Sciatic nerve (tissue), 2 donors: Measurements from ENCODE around the gene GPATCH2L. TPM values are rescaled to one million over a fixed set of nuclear protein-coding genes. Genes with fewer than 3 reads are reported as not detected.

Source experiments
- ATAC-seq: fragments of 200-7000 bp; cut with Tn5 transposase; one replicate; pipeline ENCODE4 v1.9.1; 2020; ENCODE audit warnings: mild to moderate bottlenecking, moderate library complexity
- DNase-seq: peaks from one replicate; pipeline ENCODE4 v3.0.0-alpha.2; 2020; ENCODE audit warnings: low spot score
- intact Hi-C: fragments of 100-400 bp; cut with DNase I; formaldehyde crosslinking; loops from one replicate; pipeline ENCODE4 v1.14.2; 2022
- total RNA-seq: library from RNA; stranded (reverse); fragmentation: NEBNext Ultra II Directional; extraction: Animal tissue kit (Norgen Biotek cat#: 25700); gene quantifications from one replicate; pipeline ENCODE4 v1.2.1, GENCODE V29; 2021
- donor health status: DM: no; HTN: no; CAD: no.
- donor health status: DM: no; HTN: no; CAD: no.

The GPATCH2L gene
- total RNA-seq, 1 donor from 2014 or later = 59.8 TPM

DNA sequence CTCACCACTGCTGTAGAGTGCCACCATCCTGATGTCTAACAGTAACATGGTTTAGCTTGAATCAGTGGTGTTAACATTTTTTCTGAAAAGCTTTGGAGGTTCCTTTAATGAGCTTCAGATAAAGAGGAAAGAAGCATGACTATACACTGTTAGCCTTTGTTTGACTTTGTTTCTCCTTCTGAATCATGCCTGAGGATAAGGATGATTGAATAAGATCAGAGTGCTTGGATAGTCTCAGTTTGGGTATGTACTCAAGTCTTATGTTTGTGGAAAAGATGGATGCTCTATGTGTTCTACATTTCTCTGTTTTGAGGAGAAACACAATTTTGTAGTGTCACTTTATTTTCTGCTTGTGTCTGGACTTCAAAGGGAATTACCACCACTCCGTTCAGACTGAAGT, 42.0 kb downstream of the GPATCH2L start:
- ATAC-seq (no peak), DNase-seq (no peak)
- intact Hi-C loops = no loop called here

DNA sequence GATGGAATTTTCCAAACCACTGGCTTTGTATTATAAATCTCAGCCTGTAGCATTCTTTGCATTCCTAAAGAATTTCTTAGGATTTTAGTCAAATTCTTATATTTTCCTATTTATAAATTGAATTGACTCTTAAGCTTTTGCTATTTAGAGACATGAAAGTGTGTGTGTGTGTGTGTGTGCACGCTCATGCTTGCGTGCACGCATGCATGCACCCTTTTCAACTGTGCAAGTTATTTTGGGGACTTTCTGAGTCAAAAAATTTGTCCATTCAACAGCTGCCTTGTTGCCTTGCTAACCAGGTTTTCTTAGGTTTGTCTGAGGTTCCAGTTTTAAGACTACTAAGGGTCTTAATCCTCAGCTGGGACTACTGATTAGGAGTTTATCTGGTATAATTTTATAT, 42.6 kb downstream of the GPATCH2L start:
- no peak for ATAC-seq
- intact Hi-C loops = no loop called here
- no peak for DNase-seq

DNA sequence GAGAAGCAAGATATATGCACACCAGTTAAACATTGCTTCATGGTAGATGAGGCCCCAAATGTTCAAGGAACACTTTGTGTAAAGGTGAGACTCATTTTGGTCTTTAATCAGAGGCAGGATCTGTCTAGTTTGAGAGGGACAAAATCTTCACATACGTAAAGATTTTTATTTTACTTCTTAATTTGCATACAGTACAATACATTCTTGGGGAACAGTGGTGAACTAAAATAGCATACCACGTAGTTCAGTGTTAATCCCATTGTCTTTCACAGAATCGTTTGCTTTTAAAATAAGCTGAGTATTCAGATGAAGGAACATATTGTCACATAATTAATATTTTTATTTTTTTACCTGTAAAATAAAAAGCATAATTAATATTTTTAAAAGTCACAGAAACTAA, 43.3 kb downstream of the GPATCH2L start:
- DNase-seq (no peak), ATAC-seq (no peak)
- intact Hi-C loops = no loop called here

DNA sequence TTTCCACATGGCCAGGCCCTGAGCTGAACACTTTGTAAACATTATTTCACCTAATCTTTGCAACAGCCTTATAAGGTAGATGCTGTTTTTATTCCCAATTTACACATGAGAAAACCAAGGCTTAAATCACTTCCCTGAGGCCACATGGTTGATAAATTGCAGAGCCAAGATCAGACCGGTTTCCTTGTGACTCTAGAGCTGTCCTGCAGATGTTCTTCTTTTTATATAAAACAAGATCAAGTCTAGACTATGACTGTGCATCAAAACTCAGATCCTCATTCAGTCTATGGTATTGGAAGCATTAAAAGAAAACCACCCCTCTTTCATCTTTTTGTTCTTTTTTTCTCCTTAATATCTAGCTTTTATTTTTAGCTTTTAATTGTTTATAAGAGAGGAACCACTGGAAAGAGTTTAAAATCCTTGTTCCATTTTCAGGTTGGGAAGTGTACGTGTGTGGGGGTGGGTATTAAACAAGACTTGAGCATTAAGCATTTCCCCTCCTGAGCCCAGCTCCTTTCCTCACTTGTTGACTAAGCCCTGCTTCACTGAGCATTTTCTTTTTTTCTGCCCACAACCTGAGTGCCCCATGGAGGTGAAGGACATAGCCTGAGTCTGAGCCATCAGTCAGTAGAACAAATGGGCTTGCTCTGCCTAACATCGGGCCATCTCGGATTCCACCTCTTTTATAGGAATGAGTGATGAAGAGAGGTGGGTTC, 45.4 kb downstream of the GPATCH2L start:
- intact Hi-C loops = no loop called here
- DNase-seq = no peak
- peak; percentile 42 for ATAC-seq

DNA sequence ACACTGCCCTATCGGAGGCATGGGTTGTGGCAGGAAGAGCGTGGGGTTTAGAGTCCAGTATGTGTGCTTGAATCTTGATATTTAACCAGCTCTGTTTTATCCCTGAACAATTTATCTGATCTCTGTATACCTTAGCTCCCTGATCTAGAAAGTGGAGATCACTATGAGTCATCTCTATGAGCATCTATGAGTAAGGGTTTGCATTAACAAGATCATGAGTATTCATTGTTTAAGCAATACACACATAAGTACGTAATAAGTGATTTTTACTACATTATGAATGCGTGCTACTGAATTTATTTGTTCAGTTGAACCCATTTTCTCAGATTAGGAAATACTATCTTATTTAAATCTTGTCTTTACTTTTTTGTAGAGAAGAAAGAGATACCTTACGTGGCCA, 49.4 kb downstream of the GPATCH2L start:
- intact Hi-C loops = no loop called here
- ATAC-seq (no peak), DNase-seq (no peak)

DNA sequence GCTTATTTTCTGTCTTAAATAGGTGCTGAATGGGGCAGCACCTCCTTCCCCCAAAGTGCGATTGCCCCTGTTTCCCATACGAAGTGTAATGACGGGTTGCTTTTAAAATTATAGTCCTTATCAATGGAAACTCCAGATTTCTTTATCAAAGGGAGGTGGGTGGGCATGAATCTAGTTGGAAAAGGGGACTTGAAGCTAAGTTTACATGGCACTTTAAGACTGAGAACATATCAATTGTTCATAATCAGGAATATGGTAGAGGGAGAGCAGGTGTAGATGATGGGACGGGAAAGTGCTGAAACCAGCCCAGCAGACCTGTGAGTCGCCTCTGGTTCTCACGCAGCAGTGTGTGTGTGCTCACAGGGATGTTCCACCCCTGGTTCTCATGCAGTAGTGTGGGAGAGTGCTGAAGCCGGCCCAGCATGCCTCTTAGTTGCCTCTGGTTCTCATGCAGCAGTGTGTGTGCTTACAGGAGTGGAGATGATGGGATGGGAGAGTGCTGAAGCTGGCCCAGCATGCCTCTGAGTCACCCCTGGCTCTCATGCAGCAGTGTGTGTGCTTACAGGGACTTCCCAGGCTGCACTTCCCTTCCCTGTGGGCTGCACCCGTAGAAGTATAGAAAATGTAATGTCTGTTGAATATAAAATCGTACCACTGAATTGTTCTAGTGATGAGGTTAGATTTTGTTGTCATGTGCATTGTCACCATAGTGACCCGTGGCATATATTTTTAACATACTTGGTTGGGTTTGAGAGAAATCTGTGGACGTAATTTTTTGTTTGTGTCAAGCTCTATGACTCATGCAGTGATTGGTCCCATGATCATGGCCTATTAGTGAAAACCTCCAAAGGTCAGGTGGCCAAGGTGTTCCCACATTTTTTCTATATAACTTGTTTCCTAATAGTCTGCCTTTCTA, 51.6 kb downstream of the GPATCH2L start:
- no peak for ATAC-seq
- intact Hi-C loops = no loop called here
- DNase-seq = no peak

DNA sequence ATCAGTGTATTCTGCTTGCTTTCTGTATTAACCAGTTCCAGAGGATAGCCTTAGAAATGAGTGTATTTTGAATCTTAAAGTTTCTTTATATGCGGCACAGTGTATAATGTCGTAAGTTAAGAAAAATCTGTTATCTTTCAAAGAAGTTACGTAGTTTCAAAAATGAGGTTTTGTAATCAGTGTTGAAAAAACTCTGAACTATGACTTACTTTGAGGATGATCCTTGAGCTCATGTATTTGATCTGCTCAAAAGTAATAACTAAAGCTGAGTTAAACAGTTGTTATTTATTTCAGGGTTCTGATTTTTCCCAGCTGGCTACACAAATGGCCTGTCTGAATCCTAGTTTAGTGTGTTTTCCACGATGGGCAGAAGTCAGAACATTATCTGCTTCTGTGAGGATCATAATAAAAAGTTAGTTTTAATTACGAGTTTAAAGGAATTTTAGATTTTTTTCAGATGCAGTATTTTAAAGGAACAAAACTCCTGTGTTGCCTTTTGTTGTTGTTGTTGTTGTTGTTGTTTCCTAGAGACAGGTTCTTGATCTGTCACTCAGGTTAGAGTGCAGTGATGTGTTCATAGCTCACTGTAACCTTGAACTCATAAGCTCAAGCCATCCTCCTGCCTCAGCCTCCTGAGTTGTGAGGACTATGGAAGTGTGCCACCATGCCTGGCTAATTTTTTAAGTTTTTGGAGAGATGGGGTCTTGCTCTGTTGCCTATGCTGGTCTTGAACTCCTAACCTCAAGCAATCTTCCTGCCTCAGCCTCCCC, 52.9 kb downstream of the GPATCH2L start:
- DNase-seq (no peak), ATAC-seq (no peak)
- intact Hi-C loops = no loop called here

DNA sequence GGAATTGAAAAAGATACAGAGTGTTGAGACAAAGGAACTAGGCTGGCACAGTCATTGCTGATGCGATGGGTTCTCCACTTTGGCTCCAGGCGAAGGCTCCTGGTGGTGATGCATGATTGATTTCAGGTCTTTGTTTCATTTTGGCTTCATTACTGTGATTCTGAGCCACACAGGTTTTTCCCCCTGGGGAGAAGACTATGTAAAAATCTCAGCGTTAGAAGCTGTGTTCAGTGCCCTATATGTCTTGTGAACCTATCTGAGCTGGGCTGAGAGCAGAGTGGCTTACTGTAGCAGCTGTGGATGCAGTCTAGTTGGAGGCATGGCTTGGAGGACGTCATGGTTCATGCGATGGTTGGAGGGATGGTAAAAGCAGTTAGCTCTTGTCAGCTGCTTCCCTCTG, 54.0 kb downstream of the GPATCH2L start:
- ATAC-seq (no peak), DNase-seq (no peak)
- intact Hi-C loops = no loop called here

DNA sequence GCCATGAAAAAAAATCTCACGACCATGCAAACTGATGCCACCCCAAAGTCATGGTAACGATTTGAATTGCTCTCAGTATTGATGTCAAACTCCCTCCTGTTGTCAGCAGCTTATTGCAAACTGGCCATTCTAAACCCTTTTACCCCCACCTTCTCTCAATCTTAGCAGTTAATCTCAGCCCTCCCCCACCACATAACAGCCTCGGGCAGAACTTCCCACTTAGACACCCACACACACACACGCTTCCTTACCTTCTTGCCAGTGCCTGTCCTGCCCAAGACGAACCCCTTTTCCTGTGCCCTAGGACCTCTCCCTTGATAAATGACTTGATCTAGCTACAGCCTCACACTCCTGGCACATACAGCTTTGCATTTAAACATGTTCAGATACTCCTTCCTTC, 56.6 kb downstream of the GPATCH2L start:
- ATAC-seq = no peak
- intact Hi-C loops = no loop called here

DNA sequence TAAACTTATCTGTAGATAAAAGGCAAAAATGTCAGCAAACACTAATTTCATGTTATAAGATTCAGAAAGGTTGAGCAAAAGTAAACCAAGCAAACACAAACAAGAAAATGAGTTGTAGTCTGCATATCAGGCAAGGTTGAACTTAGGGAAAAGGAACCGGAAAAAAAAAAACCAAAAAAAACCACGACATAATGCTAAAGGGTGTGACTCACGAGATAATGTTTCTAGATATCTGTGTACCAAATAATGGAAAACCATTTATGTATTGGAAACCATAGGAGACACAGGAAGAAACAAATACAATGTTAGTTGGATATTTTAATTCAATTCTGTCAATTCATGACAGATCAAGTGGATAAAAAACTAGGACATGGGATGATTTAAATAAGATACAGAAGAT, 60.5 kb downstream of the GPATCH2L start:
- DNase-seq (no peak), ATAC-seq (no peak)
- intact Hi-C loops = no loop called here

More for the DNA sequence above, 56.6 kb downstream of the GPATCH2L start:
- DNase-seq = no peak

DNA sequence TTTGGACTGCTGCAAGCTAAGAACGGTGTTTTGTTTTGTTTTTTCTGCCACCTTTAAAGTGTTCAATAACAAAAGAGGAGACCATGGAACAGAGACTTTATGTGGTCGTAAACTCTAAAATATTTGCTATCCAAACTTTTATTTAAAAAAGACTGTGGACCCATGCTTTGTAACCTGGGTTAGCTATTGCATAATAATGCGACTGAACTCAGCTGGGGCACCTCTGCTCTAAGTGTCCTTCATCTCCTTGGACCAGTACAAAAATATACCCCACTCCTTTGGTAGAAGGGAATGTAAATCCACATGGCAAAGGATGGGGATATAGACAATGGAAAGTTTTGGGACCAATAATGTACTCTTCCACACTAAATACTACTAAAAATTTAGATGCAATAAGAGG, 65.5 kb downstream of the GPATCH2L start:
- intact Hi-C loops = no loop called here
- ATAC-seq (no peak), DNase-seq (no peak)

DNA sequence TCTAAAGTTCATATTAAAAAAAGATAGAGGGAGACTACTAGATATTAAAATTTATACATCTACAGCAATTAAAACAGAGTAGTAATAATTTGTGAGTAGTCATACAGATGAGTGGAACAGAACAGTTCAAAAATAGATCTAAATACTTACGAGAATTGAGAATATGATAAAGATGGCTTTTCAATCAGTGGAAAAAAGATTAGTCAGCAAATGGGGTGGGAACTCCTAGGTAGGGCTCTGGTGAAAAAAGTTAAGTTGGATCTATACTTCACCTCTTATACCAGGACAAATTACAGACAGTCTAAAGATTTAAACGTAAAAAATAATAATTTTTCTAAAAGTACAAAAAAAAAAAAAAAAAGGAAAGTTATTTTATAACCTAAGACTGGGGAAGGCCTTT, 66.9 kb downstream of the GPATCH2L start:
- DNase-seq (no peak), ATAC-seq (no peak)
- intact Hi-C loops = no loop called here

DNA sequence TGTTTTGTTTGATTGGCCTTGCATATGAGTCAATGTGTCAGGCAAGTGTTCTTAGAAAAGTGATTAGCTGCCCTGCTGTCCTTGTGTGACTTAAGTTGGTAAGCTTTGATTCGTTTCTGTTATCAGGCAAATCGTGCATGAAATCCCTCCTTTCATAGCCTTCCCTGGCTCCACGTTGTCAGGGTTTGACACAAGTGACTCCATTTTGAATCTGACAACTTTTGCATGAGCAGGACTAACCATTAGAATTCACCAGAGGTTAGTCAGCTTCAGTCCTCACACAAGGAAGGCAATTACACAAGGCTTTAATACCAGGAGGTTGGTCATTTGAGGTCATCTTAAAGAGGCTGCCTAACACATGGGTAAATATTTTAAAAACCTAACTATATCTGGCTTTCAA, 68.2 kb downstream of the GPATCH2L start:
- intact Hi-C loops = no loop called here
- no peak for ATAC-seq
- no peak for DNase-seq

DNA sequence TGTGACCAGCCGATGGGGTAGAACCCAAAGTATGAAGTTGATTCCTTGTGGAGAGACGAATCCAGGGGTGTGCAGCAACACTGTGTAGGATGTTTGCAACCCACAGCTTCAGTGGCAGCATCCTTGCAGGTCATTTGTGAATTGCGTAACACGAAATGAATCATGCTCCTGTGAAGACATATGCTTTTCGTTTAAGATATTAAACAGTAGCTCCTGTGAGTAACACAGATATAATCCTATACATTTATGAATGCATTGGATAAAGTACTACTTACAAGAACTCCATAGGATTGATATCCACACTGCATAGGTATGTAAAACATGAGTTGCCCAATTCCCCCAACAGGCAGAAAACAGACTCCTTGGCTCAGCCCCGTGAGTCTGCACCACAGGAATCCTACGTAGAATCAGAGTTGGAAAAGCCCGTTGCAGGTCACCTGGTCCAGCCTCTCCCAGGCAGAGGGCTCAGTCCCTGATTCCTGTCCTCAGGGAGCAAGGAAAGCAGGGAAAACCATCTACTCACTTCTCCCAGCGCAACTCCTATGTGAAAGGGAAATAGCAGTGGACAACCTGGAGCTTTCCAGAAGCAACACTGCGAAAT, 75.8 kb downstream of the GPATCH2L start:
- intact Hi-C loops = no loop called here
- DNase-seq (no peak), ATAC-seq (no peak)

DNA sequence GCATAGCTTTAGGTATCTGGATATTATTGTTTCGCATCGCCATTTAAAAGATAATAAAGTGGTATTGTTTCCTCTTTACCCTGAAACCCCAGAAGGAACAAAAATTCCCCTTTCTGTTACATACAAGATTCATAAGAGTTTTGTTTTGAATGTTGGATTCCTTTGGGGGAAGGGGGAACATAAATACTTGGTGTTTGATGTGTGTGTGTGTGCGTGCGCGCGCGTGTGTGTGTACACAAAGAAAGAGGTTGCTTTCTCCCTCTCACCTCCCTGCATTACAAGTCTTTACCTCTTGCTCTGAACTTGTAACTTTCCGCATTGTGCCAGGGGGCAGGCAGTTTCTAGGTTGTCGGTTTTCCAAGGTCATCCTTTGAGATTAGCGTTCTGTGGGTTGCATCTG, 76.4 kb downstream of the GPATCH2L start:
- ATAC-seq (no peak), DNase-seq (no peak)
- intact Hi-C loops = no loop called here

DNA sequence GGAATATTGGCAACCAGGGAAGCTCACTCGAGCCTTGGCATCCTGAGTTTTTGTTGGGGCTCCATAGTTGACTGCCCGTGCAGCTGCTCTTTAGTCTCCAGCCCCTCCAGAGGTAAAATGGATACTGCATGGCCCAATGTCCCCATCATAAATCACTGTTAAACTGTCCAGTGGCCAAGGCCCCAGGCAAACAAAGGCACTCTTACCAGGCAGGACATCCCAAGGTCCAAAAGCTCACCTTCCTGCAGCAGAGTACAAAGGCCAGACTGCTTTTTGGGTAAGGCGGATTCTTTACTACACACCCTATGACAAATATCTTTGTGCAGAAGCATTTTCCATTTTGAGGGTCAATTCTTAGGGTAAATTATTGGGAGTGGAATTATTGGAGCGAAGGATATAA, 81.1 kb downstream of the GPATCH2L start:
- intact Hi-C loops = no loop called here
- DNase-seq (no peak), ATAC-seq (no peak)

DNA sequence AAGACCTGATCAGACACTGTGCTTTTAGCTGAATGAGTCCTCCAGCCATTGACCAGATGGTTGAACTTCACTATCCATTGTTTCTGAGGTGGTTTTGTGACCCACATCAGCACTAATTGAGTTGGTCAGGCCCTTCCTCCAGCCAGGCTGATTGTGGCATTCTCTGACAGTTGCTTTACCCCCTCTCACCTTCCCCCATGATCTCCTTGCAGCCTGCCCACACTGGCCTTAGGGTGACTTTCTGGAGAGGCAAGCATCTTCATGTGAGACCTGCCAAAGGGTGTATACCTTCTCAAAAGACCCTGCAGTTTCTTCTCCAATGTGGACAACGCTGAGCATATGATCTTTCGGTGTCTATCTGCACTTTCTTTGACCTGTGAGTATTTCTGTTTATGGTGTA, 83.9 kb downstream of the GPATCH2L start:
- DNase-seq (no peak), ATAC-seq (no peak)
- intact Hi-C loops = no loop called here

DNA sequence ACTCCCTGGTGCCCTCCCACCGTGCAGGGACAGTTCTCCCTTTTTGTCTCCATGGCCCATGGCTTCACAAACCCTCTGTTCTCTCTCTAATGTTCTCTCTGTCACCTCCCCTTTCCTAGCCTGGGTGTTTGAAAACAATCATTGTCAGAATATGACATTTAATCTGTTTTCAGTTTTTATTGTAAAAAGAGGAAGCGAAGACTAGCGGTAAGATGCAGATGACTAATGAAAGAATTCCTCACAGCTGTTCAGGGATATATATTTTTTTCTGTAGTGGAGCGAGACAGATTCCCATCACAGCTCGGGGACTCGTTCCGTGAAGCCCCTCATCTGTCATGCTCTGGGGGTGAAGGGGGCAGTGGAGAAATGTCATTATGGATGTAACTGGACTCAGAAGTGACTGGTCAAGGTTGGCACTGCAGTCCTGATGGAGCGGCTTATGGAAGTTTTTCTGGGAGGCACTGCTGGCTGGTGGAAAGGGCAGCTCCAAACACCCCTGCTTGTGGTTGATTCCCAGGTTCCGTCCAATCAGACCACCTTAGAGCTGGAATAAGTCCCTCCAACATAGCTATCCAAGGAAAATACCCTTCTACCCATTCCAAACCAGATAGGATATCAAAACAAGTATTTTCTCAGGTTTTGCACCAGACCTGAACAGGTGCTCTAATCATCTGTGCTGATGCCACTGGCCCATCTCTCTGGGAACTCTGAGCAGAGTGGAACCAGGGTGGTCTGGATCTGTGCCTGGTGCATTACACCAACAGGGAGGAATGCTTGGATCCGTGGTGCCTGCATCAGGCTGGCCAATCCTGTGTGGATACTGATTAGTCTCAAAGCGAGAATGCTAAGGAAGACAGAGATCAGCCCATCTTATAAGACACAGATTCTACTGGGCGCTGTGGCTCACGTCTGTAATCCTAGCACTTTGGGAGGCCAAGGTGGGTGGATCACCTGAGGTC, 84.7 kb downstream of the GPATCH2L start:
- intact Hi-C loops = no loop called here
- ATAC-seq = no peak
- no peak for DNase-seq
